IMR-90 (cell line): Measurements from ENCODE around the gene UTP3. TPM values are rescaled to one million over a fixed set of nuclear protein-coding genes. Genes with fewer than 3 reads are reported as not detected.

Source experiments
- ATAC-seq: fragments of 200-7000 bp; cut with Tn5 transposase; 2 replicates; pipeline ENCODE4 v1.9.1; 2020; ENCODE audit warnings: low read depth, mild to moderate bottlenecking, moderate library complexity
- BruUV-seq: library from RNA; stranded (reverse); fragments of 400-500 nt; replicated peaks from 2 replicates; lab custom pipeline; 2021; lab: Mats Ljungman, UMichigan
- CTCF ChIA-PET: fragments of 300-600 bp; formaldehyde crosslinking; extraction: SDS; loops from one replicate; lab custom pipeline; 2021; ENCODE audit warnings: antibody characterized with exemption; lab: Yijun Ruan, JAX
- POLR2A ChIA-PET: fragments of 300-600 bp; sonication (Branson Sonifier 250); formaldehyde crosslinking; loops from one replicate; lab custom pipeline; 2022; ENCODE audit warnings: antibody characterized with exemption; ENCODE audit not compliant: unreplicated experiment; lab: Charles Lee
- DNase-seq: peaks from one replicate; pipeline ENCODE4 v3.0.0; 2013
- H2AFZ ChIP-seq: replicated peaks from 2 replicates; pipeline ENCODE3; 2013; ENCODE audit warnings: low read length, mild to moderate bottlenecking; ENCODE audit not compliant: poor library complexity
- H2AK5ac ChIP-seq: 2 replicates; pipeline ENCODE4 v1.6.1; 2013; ENCODE audit warnings: low read depth, low read length, inconsistent platforms
- H2AK9ac ChIP-seq: replicated peaks from 2 replicates; pipeline ENCODE3; 2013; ENCODE audit warnings: mild to moderate bottlenecking, low read depth, low read length, moderate library complexity; ENCODE audit not compliant: poor library complexity
- H2BK120ac ChIP-seq: 2 replicates; pipeline ENCODE4 v1.6.1; 2013; ENCODE audit warnings: low read depth, low read length, inconsistent platforms
- H2BK15ac ChIP-seq: 3 replicates; pipeline ENCODE4 v1.6.1; 2013; ENCODE audit warnings: low read depth, low read length, inconsistent platforms
- H2BK20ac ChIP-seq: 2 replicates; pipeline ENCODE4 v1.6.1; 2013; ENCODE audit warnings: low read depth, mild to moderate bottlenecking, inconsistent platforms, low read length, moderate library complexity
- H2BK5ac ChIP-seq: 2 replicates; pipeline ENCODE4 v1.6.1; 2013; ENCODE audit warnings: mild to moderate bottlenecking, low read depth, low read length, inconsistent platforms; ENCODE audit not compliant: poor library complexity, severe bottlenecking
- H3K14ac ChIP-seq: replicated peaks from 2 replicates; pipeline ENCODE4 v1.6.1; 2013; ENCODE audit warnings: low read depth, low read length, inconsistent platforms
- H3K18ac ChIP-seq: 2 replicates; pipeline ENCODE4 v1.6.1; 2013; ENCODE audit warnings: low read depth, low read length, control low read depth
- H3K23ac ChIP-seq: 2 replicates; pipeline ENCODE4 v1.6.1; 2013; ENCODE audit warnings: low read depth, low read length, inconsistent platforms
- H3K27ac ChIP-seq: 2 replicates; pipeline ENCODE4 v1.5.1; 2013; ENCODE audit warnings: mild to moderate bottlenecking, control low read depth, low read length; ENCODE audit not compliant: insufficient read depth
- H3K27me3 ChIP-seq: 2 replicates; pipeline ENCODE4 v1.6.1; 2013; ENCODE audit warnings: low read length; ENCODE audit not compliant: control insufficient read depth, insufficient read depth
- H3K36me3 ChIP-seq: 2 replicates; pipeline ENCODE4 v1.6.1; 2013; ENCODE audit warnings: low read length, mixed read lengths; ENCODE audit not compliant: control insufficient read depth, insufficient read depth
- H3K4ac ChIP-seq: 2 replicates; pipeline ENCODE4 v1.6.1; 2013; ENCODE audit warnings: low read depth, low read length, inconsistent platforms
- H3K4me1 ChIP-seq: 2 replicates; pipeline ENCODE4 v1.6.1; 2013; ENCODE audit warnings: low read length, mixed read lengths; ENCODE audit not compliant: control insufficient read depth, insufficient read depth
- H3K4me2 ChIP-seq: 2 replicates; pipeline ENCODE4 v1.6.1; 2013; ENCODE audit warnings: low read depth, mild to moderate bottlenecking, control low read depth, low read length, moderate library complexity
- H3K4me3 ChIP-seq: 2 replicates; pipeline ENCODE4 v1.5.1; 2013; ENCODE audit warnings: low read depth, mild to moderate bottlenecking, control low read depth, low read length, moderate library complexity; ENCODE audit not compliant: insufficient read depth
- H3K56ac ChIP-seq: 2 replicates; pipeline ENCODE4 v1.6.1; 2013; ENCODE audit warnings: low read length, inconsistent platforms; ENCODE audit not compliant: insufficient read depth; ENCODE audit errors: extremely low read depth
- H3K79me1 ChIP-seq, 2 experiments: 2 replicates each; pipeline ENCODE4 v1.6.1; 2013; ENCODE audit warnings: low read length in 2 of 2, inconsistent platforms in 1 of 2, low read depth in 1 of 2
- H3K9ac ChIP-seq: 2 replicates; pipeline ENCODE4 v1.6.1; 2013; ENCODE audit warnings: low read depth, low read length, control low read depth
- H3K9me1 ChIP-seq: 2 replicates; pipeline ENCODE4 v1.6.1; 2013; ENCODE audit warnings: low read length, inconsistent platforms; ENCODE audit not compliant: insufficient read depth
- H3K9me3 ChIP-seq: 2 replicates; pipeline ENCODE4 v1.6.1; 2013; ENCODE audit warnings: low read length; ENCODE audit not compliant: control insufficient read depth, insufficient read depth
- H4K20me1 ChIP-seq: 2 replicates; pipeline ENCODE4 v1.6.1; 2013; ENCODE audit warnings: low read length, inconsistent platforms; ENCODE audit not compliant: insufficient read depth
- H4K5ac ChIP-seq: 2 replicates; pipeline ENCODE4 v1.6.1; 2013; ENCODE audit warnings: mild to moderate bottlenecking, low read depth, low read length, control low read depth
- H4K8ac ChIP-seq, 2 experiments: 2 replicates each; pipeline ENCODE4 v1.6.1; 2013; ENCODE audit warnings: low read depth in 2 of 2, low read length in 2 of 2, control low read depth in 1 of 2, inconsistent platforms in 1 of 2
- H4K91ac ChIP-seq: 2 replicates; pipeline ENCODE4 v1.6.1; 2013; ENCODE audit warnings: low read depth, low read length, inconsistent platforms; ENCODE audit not compliant: insufficient read depth
- CEBPB ChIP-seq: IDR thresholded peaks from 2 replicates; pipeline ENCODE4 v1.6.1; 2012; ENCODE audit warnings: low read depth, low read length, improper control_type of control experiment
- RCOR1 ChIP-seq: IDR thresholded peaks from 2 replicates; pipeline ENCODE4 v1.6.1; 2012; ENCODE audit warnings: mild to moderate bottlenecking, low read length, improper control_type of control experiment; ENCODE audit not compliant: insufficient replicate concordance
- WGBS, 2 experiments: methylation state at CpG; one replicate each; pipeline versions ENCODE4 v1.1.5 to v1.1.7; 2013; ENCODE audit warnings: missing lambda C conversion rate in 2 of 2; ENCODE audit not compliant: insufficient read length in 1 of 2; ENCODE audit errors: extremely low coverage in 2 of 2; 5-methylcytosine and 5-hydroxymethylcytosine counted together
- dilution Hi-C: fragments of 300-500 bp; cut with HindIII; formaldehyde crosslinking; loops from one replicate; pipeline ENCODE4 v1.14.3; 2018; ENCODE audit warnings: low sequenced_read_pairs; ENCODE audit not compliant: unreplicated experiment
- in situ Hi-C: fragments of 300-500 bp; cut with MboI; formaldehyde crosslinking; loops from 3 replicates; pipeline ENCODE4 v1.14.3; 2019; ENCODE audit warnings: low sequenced_read_pairs, inconsistent platforms, mixed read lengths
- intact Hi-C: fragments of 100-400 bp; cut with micrococcal nuclease; formaldehyde crosslinking; loops from 2 replicates; pipeline ENCODE4 v1.10.0; 2022
- polyA plus RNA-seq, 3 experiments: library from polyadenylated mRNA; depleted of rRNA; stranded (reverse); fragments of >200 nt; gene quantifications; 2 replicates each; pipeline ENCODE4 v1.2.3, GENCODE V29; 2012; ENCODE audit warnings: low replicate concordance in 1 of 3
- total RNA-seq: library from RNA; depleted of rRNA; stranded (reverse); fragments of >200 nt; gene quantifications from 2 replicates; pipeline ENCODE4 v1.2.3, GENCODE V29; 2012

Gene UTP3
- total and polyA plus RNA-seq, 2 of the 4 experiments (the other 2 are of a cell fraction): 14.9 to 30.7 TPM

DNA sequence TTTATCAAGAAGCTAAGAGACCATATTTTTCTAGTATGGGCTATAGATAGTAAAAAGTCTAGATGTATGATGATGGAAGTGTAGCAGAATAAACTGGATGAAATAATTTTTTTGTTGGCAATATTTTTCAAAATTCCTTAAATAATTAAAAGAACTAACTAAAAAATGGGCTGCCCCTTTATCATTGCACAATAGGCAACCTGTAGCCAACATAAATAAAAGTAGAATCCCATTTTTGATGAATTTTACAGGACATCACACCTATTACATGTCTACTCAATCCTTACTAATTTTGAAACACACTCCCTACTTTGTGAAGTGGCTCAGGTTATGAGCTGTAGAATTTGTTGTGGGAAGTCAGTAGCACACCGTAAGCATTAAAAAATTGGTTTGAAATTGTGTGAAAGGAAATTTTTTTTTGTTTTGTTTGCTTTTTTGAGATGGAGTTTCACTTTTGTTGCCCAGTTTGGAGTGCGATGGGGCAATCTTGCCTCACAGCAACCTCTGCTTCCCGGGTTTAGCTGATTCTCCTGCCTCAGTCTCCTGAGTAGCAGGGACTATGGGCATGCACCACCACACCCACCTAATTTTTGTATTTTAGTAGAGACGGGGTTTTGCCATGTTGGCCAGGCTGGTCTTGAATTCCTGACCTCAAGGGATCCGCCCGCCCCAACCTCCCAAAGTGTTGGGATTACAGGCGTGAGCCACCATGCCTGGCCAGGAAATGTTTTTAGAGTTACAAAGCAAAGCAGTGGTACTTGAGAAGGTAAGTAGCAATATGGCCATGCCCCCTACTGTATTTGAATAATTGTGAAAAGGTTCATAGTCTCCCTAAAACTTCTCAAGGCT is 24.5 kb downstream of the UTP3 start:
- no peak overlapping the region for H3K4me3 ChIP-seq
- H4K91ac ChIP-seq: no peak overlapping the region
- in situ Hi-C loops (no loop called here), dilution Hi-C loops (no loop called here), intact Hi-C loops (no loop called here)
- H3K27me3 ChIP-seq: no peaks in the 10 kb centered on the region
- no peak for DNase-seq
- ChIA-PET CTCF (interaction anchor here (0.7 kb wide), 1 partner anchor 9 kb away, joined by 4 read pairs; the partner anchor contains the start of gene RUFY3), POLR2A (interaction anchor here (0.6 kb wide), 1 partner anchor 22 kb away, joined by 3 read pairs; no protein-coding TSS in a partner anchor)
- H4K5ac ChIP-seq: no peak overlapping the region
- H4K8ac ChIP-seq: no peak overlapping the region
- no peak overlapping the region for H3K4me2 ChIP-seq
- H3K14ac ChIP-seq: no peak overlapping the region
- H3K4me1 ChIP-seq: no peaks in the 10 kb centered on the region
- TF ChIP-seq RCOR1 (no peak), CEBPB (peak; percentile 63)
- H3K27ac ChIP-seq: no peak overlapping the region
- BruUV-seq: no TSS peak
- no peak overlapping the region for H2BK120ac ChIP-seq
- no peak for ATAC-seq
- H3K79me1 ChIP-seq: peaks cover 14 to 65% of the 10 kb centered on the region in 2 experiments; a peak in 3 of 4 replicates
- H2AK9ac ChIP-seq: peak overlapping the region; percentile 35
- H3K9me1 ChIP-seq: peaks cover 14% of the 10 kb centered on the region
- 100% methylated on average over 1 to 2 of the region's 7 CpGs for WGBS, 2 experiments
- H3K36me3 ChIP-seq: no peaks in the 10 kb centered on the region
- H3K9ac ChIP-seq: no peak overlapping the region
- no peak overlapping the region for H3K56ac ChIP-seq
- no peak overlapping the region for H2AFZ ChIP-seq
- H3K4ac ChIP-seq: no peak overlapping the region
- H2BK15ac ChIP-seq: no peak overlapping the region
- peaks cover 4% of the 10 kb centered on the region; the same call in 1 of the 2 replicates for H4K20me1 ChIP-seq
- no peak overlapping the region for H3K18ac ChIP-seq
- no peak overlapping the region for H2BK20ac ChIP-seq
- no peak overlapping the region for H2BK5ac ChIP-seq
- H3K23ac ChIP-seq: no peak overlapping the region
- H3K9me3 ChIP-seq: no peaks in the 10 kb centered on the region
- no peak overlapping the region for H2AK5ac ChIP-seq
